ENCODE measurements around the gene EBLN1. TPM values are rescaled to one million over a fixed set of nuclear protein-coding genes. Genes with fewer than 3 reads are reported as not detected.
A peak's percentile ranks its signal among the peaks of the same experiment; 100 is the strongest.

Gene EBLN1
- total RNA-seq, 1 experiment from 2014 or later, result not detected

DNA sequence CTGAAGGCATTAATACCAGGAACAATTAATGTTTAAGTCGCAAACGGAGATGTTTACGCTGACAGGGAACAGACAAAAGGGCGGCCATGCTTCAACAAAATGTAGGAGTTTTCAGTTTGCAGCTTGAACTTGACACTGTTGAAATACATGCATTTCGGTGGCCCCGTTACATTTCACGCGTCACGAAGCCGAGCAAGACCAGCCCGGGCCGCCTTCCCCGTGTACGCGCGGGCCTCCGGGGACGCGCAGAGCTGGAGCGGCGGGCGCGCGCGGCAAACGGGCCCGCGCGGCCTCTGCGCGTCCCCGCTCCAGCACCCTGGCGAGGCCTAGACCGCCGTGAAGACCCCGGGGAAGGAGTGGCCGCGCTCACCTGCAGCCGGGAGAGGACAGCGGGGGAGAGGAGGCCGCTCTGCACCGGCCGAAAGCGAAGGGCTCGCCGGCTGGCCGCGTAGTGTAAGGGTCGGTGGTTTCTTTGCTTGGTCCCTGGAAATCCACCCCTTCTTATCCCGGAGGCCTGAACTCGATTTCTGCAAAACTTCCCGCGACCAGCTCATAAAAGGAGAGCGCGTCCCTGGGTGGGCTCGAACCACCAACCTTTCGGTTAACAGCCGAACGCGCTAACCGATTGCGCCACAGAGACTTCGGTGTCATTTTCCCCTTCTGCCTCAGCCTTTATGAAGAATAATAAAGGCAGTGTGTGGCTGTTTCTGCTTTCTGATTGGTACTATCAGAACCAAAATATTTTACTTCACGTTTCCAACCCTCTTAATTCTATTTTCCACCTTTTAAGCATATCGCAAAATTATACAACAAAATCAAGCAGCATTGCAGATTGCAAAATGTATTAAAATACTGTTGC is 11.4 kb upstream of the EBLN1 start (continued):
- TF ChIP-seq, protein P1, sequence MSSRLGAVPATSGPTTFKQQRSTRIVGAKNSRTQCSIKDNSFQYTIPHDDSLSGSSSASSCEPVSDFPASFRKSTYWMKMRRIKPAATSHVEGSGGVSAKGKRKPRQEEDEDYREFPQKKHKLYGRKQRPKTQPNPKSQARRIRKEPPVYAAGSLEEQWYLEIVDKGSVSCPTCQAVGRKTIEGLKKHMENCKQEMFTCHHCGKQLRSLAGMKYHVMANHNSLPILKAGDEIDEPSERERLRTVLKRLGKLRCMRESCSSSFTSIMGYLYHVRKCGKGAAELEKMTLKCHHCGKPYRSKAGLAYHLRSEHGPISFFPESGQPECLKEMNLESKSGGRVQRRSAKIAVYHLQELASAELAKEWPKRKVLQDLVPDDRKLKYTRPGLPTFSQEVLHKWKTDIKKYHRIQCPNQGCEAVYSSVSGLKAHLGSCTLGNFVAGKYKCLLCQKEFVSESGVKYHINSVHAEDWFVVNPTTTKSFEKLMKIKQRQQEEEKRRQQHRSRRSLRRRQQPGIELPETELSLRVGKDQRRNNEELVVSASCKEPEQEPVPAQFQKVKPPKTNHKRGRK (CRISPR knock-in tag; IDR thresholded peaks at IDR 0.05; ENCODE audit: borderline replicate concordance), result no peak

DNA sequence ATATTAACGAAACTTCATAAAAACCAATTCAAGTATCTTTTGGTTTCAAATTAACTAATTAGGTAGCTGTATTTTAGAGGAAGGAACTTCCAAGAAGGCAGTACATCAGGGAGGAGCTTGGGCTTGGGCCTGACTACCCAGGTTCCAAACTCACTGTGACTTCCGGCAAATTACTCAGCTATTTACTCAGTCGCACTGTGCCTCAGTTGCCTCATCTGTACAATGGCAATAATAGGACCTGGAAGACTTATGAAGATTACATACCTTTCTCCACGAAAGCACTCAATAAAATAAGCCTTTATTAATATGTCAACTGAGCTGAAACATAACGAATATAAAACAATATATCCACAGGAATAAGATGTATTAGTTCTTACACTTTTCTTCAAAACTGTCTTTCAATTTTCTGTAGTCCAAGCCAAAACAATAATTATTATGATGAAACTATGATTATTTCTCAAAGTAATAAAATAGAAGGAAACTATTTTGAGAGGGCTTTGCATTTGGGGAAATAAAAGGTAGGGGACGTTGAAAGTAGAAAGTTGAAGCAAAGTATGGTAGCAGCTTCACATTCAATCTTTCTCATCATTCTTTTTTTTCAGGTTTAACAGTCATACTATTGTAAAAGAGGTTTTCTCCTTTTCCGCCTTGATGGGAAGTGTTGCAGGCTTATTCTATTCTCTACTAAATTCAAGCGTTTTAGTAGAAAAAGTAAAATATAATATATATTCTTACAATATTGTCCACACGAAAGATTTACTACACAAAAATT is 10.5 kb upstream of the EBLN1 start:
- CTCF ChIA-PET, result interaction anchor here (0.6 to 1.9 kb wide), 4 partner anchors 10 to 229 kb away, joined by 3 to 7 read pairs (median 4); no protein-coding TSS in a partner anchor

More for the DNA sequence above, 10.5 kb upstream of the EBLN1 start:
- Mint-ChIP-seq H3K9me3 (no peaks in the 10 kb centered on the region), H3K27me3 (ENCODE audit: low read depth) (peaks cover 16% of the 10 kb centered on the region), H3K4me3 (peak overlapping the region; percentile 94), H3K4me1 (peaks cover 12% of the 10 kb centered on the region), H3K36me3 (no peaks in the 10 kb centered on the region), H3K27ac (no peak overlapping the region)
- DNase-seq (ENCODE audit: low spot score), result no peak
- TF ChIP-seq NFE2L1 (CRISPR knock-in tag; IDR thresholded peaks at IDR 0.05) (no peak), KAT7 (CRISPR knock-in tag; IDR thresholded peaks at IDR 0.05; ENCODE audit: borderline replicate concordance) (no peak), TEAD1 (CRISPR knock-in tag; IDR thresholded peaks at IDR 0.05) (no peak), FOXJ3 (CRISPR knock-in tag; IDR thresholded peaks at IDR 0.05; ENCODE audit: borderline replicate concordance) (no peak), NR3C1 (CRISPR knock-in tag; conservative IDR thresholded peaks at IDR 0.05; ENCODE audit: low read depth) (no peak), SP1 (CRISPR knock-in tag; conservative IDR thresholded peaks at IDR 0.05) (no peak), HMGA2 (CRISPR knock-in tag; IDR thresholded peaks at IDR 0.05) (no peak), MXD4 (CRISPR knock-in tag; IDR thresholded peaks at IDR 0.05; ENCODE audit: borderline replicate concordance) (no peak), GRHL2 (CRISPR knock-in tag; IDR thresholded peaks at IDR 0.05; ENCODE audit: insufficient replicate concordance, severe bottlenecking) (no peak), TEAD4 (CRISPR knock-in tag; IDR thresholded peaks at IDR 0.05) (no peak)
- TF ChIP-seq, protein P2, sequence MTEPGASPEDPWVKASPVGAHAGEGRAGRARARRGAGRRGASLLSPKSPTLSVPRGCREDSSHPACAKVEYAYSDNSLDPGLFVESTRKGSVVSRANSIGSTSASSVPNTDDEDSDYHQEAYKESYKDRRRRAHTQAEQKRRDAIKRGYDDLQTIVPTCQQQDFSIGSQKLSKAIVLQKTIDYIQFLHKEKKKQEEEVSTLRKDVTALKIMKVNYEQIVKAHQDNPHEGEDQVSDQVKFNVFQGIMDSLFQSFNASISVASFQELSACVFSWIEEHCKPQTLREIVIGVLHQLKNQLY (CRISPR knock-in tag; IDR thresholded peaks at IDR 0.05), result no peak
- TF ChIP-seq, protein P3, sequence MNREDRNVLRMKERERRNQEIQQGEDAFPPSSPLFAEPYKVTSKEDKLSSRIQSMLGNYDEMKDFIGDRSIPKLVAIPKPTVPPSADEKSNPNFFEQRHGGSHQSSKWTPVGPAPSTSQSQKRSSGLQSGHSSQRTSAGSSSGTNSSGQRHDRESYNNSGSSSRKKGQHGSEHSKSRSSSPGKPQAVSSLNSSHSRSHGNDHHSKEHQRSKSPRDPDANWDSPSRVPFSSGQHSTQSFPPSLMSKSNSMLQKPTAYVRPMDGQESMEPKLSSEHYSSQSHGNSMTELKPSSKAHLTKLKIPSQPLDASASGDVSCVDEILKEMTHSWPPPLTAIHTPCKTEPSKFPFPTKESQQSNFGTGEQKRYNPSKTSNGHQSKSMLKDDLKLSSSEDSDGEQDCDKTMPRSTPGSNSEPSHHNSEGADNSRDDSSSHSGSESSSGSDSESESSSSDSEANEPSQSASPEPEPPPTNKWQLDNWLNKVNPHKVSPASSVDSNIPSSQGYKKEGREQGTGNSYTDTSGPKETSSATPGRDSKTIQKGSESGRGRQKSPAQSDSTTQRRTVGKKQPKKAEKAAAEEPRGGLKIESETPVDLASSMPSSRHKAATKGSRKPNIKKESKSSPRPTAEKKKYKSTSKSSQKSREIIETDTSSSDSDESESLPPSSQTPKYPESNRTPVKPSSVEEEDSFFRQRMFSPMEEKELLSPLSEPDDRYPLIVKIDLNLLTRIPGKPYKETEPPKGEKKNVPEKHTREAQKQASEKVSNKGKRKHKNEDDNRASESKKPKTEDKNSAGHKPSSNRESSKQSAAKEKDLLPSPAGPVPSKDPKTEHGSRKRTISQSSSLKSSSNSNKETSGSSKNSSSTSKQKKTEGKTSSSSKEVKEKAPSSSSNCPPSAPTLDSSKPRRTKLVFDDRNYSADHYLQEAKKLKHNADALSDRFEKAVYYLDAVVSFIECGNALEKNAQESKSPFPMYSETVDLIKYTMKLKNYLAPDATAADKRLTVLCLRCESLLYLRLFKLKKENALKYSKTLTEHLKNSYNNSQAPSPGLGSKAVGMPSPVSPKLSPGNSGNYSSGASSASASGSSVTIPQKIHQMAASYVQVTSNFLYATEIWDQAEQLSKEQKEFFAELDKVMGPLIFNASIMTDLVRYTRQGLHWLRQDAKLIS (CRISPR knock-in tag; IDR thresholded peaks at IDR 0.05; ENCODE audit: borderline replicate concordance), result no peak
- TF ChIP-seq, protein P4, sequence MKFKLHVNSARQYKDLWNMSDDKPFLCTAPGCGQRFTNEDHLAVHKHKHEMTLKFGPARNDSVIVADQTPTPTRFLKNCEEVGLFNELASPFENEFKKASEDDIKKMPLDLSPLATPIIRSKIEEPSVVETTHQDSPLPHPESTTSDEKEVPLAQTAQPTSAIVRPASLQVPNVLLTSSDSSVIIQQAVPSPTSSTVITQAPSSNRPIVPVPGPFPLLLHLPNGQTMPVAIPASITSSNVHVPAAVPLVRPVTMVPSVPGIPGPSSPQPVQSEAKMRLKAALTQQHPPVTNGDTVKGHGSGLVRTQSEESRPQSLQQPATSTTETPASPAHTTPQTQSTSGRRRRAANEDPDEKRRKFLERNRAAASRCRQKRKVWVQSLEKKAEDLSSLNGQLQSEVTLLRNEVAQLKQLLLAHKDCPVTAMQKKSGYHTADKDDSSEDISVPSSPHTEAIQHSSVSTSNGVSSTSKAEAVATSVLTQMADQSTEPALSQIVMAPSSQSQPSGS (CRISPR knock-in tag; IDR thresholded peaks at IDR 0.05; ENCODE audit: borderline replicate concordance, low read depth), result no peak
- TF ChIP-seq, protein P5, sequence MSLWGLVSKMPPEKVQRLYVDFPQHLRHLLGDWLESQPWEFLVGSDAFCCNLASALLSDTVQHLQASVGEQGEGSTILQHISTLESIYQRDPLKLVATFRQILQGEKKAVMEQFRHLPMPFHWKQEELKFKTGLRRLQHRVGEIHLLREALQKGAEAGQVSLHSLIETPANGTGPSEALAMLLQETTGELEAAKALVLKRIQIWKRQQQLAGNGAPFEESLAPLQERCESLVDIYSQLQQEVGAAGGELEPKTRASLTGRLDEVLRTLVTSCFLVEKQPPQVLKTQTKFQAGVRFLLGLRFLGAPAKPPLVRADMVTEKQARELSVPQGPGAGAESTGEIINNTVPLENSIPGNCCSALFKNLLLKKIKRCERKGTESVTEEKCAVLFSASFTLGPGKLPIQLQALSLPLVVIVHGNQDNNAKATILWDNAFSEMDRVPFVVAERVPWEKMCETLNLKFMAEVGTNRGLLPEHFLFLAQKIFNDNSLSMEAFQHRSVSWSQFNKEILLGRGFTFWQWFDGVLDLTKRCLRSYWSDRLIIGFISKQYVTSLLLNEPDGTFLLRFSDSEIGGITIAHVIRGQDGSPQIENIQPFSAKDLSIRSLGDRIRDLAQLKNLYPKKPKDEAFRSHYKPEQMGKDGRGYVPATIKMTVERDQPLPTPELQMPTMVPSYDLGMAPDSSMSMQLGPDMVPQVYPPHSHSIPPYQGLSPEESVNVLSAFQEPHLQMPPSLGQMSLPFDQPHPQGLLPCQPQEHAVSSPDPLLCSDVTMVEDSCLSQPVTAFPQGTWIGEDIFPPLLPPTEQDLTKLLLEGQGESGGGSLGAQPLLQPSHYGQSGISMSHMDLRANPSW (CRISPR knock-in tag; conservative IDR thresholded peaks at IDR 0.05; ENCODE audit: low read depth), result no peak
- TF ChIP-seq, protein P6, sequence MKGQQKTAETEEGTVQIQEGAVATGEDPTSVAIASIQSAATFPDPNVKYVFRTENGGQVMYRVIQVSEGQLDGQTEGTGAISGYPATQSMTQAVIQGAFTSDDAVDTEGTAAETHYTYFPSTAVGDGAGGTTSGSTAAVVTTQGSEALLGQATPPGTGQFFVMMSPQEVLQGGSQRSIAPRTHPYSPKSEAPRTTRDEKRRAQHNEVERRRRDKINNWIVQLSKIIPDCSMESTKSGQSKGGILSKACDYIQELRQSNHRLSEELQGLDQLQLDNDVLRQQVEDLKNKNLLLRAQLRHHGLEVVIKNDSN (CRISPR knock-in tag; IDR thresholded peaks at IDR 0.05), result no peak
- POLR2A ChIA-PET, result interaction anchor here (1.3 to 1.5 kb wide), 3 partner anchors 15 to 703 kb away, joined by 3 read pairs; partner anchors contain the start of genes COMMD3 and SKIDA1
- ATAC-seq, result no peak
